Hematopoietic multipotent progenitor cell treated with erythropoietin and hydrocortisone succinate and interleukin-3 and kit ligand, for 17 days (in vitro differentiated cells): ENCODE data around the gene BEND2.
A peak's percentile ranks its signal among the peaks of the same experiment; 100 is the strongest.
"Not testable (repeated sequence)": the region's sequence is repeated elsewhere in the genome, so short reads cannot be mapped to it uniquely, and the experiment has no call there.

ENCODE experiments used
- DNase-seq: peaks from one replicate; pipeline ENCODE4 v3.0.0-alpha.2; 2015; ENCODE audit warnings: low spot score

BEND2 gene

GRCh38 chrX:18220786-18221185 is at the start of gene BEND2:
BEND2 (minus strand) TSS chrX:18220886; CDS start chrX:18220750, 136 bp downstream.
- DNase-seq: no peak

GRCh38 chrX:18255059-18255458 is 34.4 kb upstream of the BEND2 start:
- no peak for DNase-seq

GRCh38 chrX:18252644-18253359 is 32.1 kb upstream of the BEND2 start:
- DNase-seq: no peak

- not testable (repeated sequence) for DNase-seq
Measured at GRCh38 chrX:18229646-18230045, 9.0 kb upstream of the BEND2 start.

- no peak for DNase-seq
Measured at GRCh38 chrX:18228069-18228468, 7.4 kb upstream of the BEND2 start.

GRCh38 chrX:18227458-18227857 is 6.8 kb upstream of the BEND2 start:
- DNase-seq: no peak

GRCh38 chrX:18210470-18210869 is 10.2 kb downstream of the BEND2 start:
- DNase-seq: peak; percentile 3

- no peak for DNase-seq
Measured at GRCh38 chrX:18206657-18207056, 14.0 kb downstream of the BEND2 start.

- DNase-seq: no peak
Measured at GRCh38 chrX:18203631-18204030, 17.1 kb downstream of the BEND2 start.

- no peak for DNase-seq
Measured at GRCh38 chrX:18194688-18195087, 26.0 kb downstream of the BEND2 start.

- no peak for DNase-seq
Measured at GRCh38 chrX:18179446-18179845, 41.2 kb downstream of the BEND2 start.

GRCh38 chrX:18174971-18175370 is 45.7 kb downstream of the BEND2 start:
- DNase-seq: no peak

GRCh38 chrX:18174209-18174608 is 46.5 kb downstream of the BEND2 start:
- no peak for DNase-seq

GRCh38 chrX:18173494-18174180 is 47.0 kb downstream of the BEND2 start:
- peak; percentile 14 for DNase-seq

- no peak for DNase-seq
Measured at GRCh38 chrX:18172970-18173369, 47.7 kb downstream of the BEND2 start.

- DNase-seq: no peak
Measured at GRCh38 chrX:18170910-18171309, 49.8 kb downstream of the BEND2 start.

- no peak for DNase-seq
Measured at GRCh38 chrX:18166068-18166467, 54.6 kb downstream of the BEND2 start.

- DNase-seq: no peak
Measured at GRCh38 chrX:18160369-18160768, 60.3 kb downstream of the BEND2 start.

GRCh38 chrX:18158963-18159362 is 61.7 kb downstream of the BEND2 start:
- DNase-seq: no peak

GRCh38 chrX:18151649-18152048 is 69.0 kb downstream of the BEND2 start:
- DNase-seq: peak; percentile 4

GRCh38 chrX:18151157-18151556 is 69.5 kb downstream of the BEND2 start:
- DNase-seq: no peak

GRCh38 chrX:18149454-18149853 is 71.2 kb downstream of the BEND2 start:
- DNase-seq: no peak

- DNase-seq: no peak
Measured at GRCh38 chrX:18146954-18147353, 73.7 kb downstream of the BEND2 start.

- DNase-seq: no peak
Measured at GRCh38 chrX:18146009-18146408, 74.7 kb downstream of the BEND2 start.
